Measurements from ENCODE around the gene PBX1. TPM values are rescaled to one million over a fixed set of nuclear protein-coding genes. Genes with fewer than 3 reads are reported as not detected.

PBX1 gene
- total RNA-seq, 2 experiments from 2014 or later: not detected

- H3K4me1 Mint-ChIP-seq (ENCODE audit: low read depth): peaks cover 4% of the 10 kb centered on the region
- CTCF ChIA-PET: no interaction called here
- no peaks in the 10 kb centered on the region for H3K9me3 Mint-ChIP-seq (ENCODE audit: insufficient read depth)
- POLR2A ChIA-PET: no interaction called here
- peaks cover 22% of the 10 kb centered on the region for H3K27me3 Mint-ChIP-seq (ENCODE audit: low read depth)
- no peak for ATAC-seq
- no peak for DNase-seq
- no peaks in the 10 kb centered on the region for H3K36me3 Mint-ChIP-seq (ENCODE audit: low read depth)
- H3K4me3 Mint-ChIP-seq: no peak overlapping the region
- no peak overlapping the region for H3K27ac Mint-ChIP-seq
Observed at GRCh38 chr1:164557270-164557669, 1.7 kb upstream of the PBX1 start.

GRCh38 chr1:164559342-164560051, 513 bp downstream of the PBX1 start:
- Mint-ChIP-seq H3K4me1 (ENCODE audit: low read depth) (peaks cover 4% of the 10 kb centered on the region), H3K27ac (no peak overlapping the region), H3K4me3 (no peak overlapping the region), H3K9me3 (ENCODE audit: insufficient read depth) (no peaks in the 10 kb centered on the region), H3K36me3 (ENCODE audit: low read depth) (no peaks in the 10 kb centered on the region), H3K27me3 (ENCODE audit: low read depth) (peaks cover 24% of the 10 kb centered on the region)
- ATAC-seq (no peak), DNase-seq (no peak)
- POLR2A ChIA-PET: no interaction called here
- CTCF ChIA-PET: no interaction called here

GRCh38 chr1:164560121-164560541, 1.1 kb downstream of the PBX1 start:
- Mint-ChIP-seq H3K27me3 (ENCODE audit: low read depth) (peaks cover 24% of the 10 kb centered on the region), H3K36me3 (ENCODE audit: low read depth) (no peaks in the 10 kb centered on the region), H3K4me3 (no peak overlapping the region), H3K4me1 (ENCODE audit: low read depth) (peaks cover 4% of the 10 kb centered on the region), H3K27ac (no peak overlapping the region), H3K9me3 (ENCODE audit: insufficient read depth) (no peaks in the 10 kb centered on the region)
- no peak for ATAC-seq
- DNase-seq: no peak
- ChIA-PET POLR2A (no interaction called here), CTCF (no interaction called here)

GRCh38 chr1:164560556-164560955, 1.6 kb downstream of the PBX1 start:
- ChIA-PET CTCF (no interaction called here), POLR2A (no interaction called here)
- Mint-ChIP-seq H3K27ac (no peak overlapping the region), H3K4me1 (ENCODE audit: low read depth) (peaks cover 4% of the 10 kb centered on the region), H3K27me3 (ENCODE audit: low read depth) (peaks cover 24% of the 10 kb centered on the region), H3K36me3 (ENCODE audit: low read depth) (no peaks in the 10 kb centered on the region), H3K4me3 (no peak overlapping the region), H3K9me3 (ENCODE audit: insufficient read depth) (no peaks in the 10 kb centered on the region)
- DNase-seq: no peak
- ATAC-seq: no peak

- peaks cover 24% of the 10 kb centered on the region for H3K27me3 Mint-ChIP-seq (ENCODE audit: low read depth)
Observed at GRCh38 chr1:164561007-164561406, 2.0 kb downstream of the PBX1 start.

GRCh38 chr1:164561472-164561871, 2.5 kb downstream of the PBX1 start:
- Mint-ChIP-seq H3K9me3 (ENCODE audit: insufficient read depth) (no peaks in the 10 kb centered on the region), H3K4me1 (ENCODE audit: low read depth) (peaks cover 4% of the 10 kb centered on the region), H3K4me3 (no peak overlapping the region), H3K27ac (no peak overlapping the region), H3K36me3 (ENCODE audit: low read depth) (no peaks in the 10 kb centered on the region), H3K27me3 (ENCODE audit: low read depth) (peaks cover 24% of the 10 kb centered on the region)
- ChIA-PET CTCF (no interaction called here), POLR2A (no interaction called here)
- DNase-seq: no peak
- ATAC-seq: no peak

More at GRCh38 chr1:164561007-164561406, 2.0 kb downstream of the PBX1 start:
- Mint-ChIP-seq H3K4me1 (ENCODE audit: low read depth) (peaks cover 4% of the 10 kb centered on the region), H3K27ac (no peak overlapping the region), H3K9me3 (ENCODE audit: insufficient read depth) (no peaks in the 10 kb centered on the region), H3K4me3 (no peak overlapping the region), H3K36me3 (ENCODE audit: low read depth) (no peaks in the 10 kb centered on the region)
- ChIA-PET POLR2A (no interaction called here), CTCF (no interaction called here)
- DNase-seq (no peak), ATAC-seq (no peak)

- ChIA-PET POLR2A (no interaction called here), CTCF (no interaction called here)
- ATAC-seq (no peak), DNase-seq (no peak)
- H3K36me3 Mint-ChIP-seq (ENCODE audit: low read depth): no peaks in the 10 kb centered on the region
- no peaks in the 10 kb centered on the region for H3K9me3 Mint-ChIP-seq (ENCODE audit: insufficient read depth)
- H3K4me3 Mint-ChIP-seq: no peak overlapping the region
- H3K27me3 Mint-ChIP-seq (ENCODE audit: low read depth): peaks cover 24% of the 10 kb centered on the region
- no peak overlapping the region for H3K27ac Mint-ChIP-seq
- H3K4me1 Mint-ChIP-seq (ENCODE audit: low read depth): peaks cover 4% of the 10 kb centered on the region
Observed at GRCh38 chr1:164562061-164562460, 3.1 kb downstream of the PBX1 start.

GRCh38 chr1:164562511-164562910, 3.5 kb downstream of the PBX1 start:
- CTCF ChIA-PET: no interaction called here
- Mint-ChIP-seq H3K4me3 (no peak overlapping the region), H3K9me3 (ENCODE audit: insufficient read depth) (no peaks in the 10 kb centered on the region), H3K4me1 (ENCODE audit: low read depth) (peaks cover 4% of the 10 kb centered on the region), H3K36me3 (ENCODE audit: low read depth) (no peaks in the 10 kb centered on the region), H3K27me3 (ENCODE audit: low read depth) (peaks cover 24% of the 10 kb centered on the region), H3K27ac (no peak overlapping the region)
- no peak for ATAC-seq
- POLR2A ChIA-PET: no interaction called here
- DNase-seq: no peak

GRCh38 chr1:164562947-164563520, 4.0 kb downstream of the PBX1 start:
- H3K4me3 Mint-ChIP-seq: no peak overlapping the region
- ATAC-seq (no peak), DNase-seq (no peak)
- ChIA-PET CTCF (no interaction called here), POLR2A (no interaction called here)
- no peak overlapping the region for H3K27ac Mint-ChIP-seq
- peaks cover 21% of the 10 kb centered on the region for H3K27me3 Mint-ChIP-seq (ENCODE audit: low read depth)
- H3K9me3 Mint-ChIP-seq (ENCODE audit: insufficient read depth): no peaks in the 10 kb centered on the region
- H3K4me1 Mint-ChIP-seq (ENCODE audit: low read depth): peaks cover 4% of the 10 kb centered on the region
- H3K36me3 Mint-ChIP-seq (ENCODE audit: low read depth): no peaks in the 10 kb centered on the region

GRCh38 chr1:164563721-164564360, 4.9 kb downstream of the PBX1 start:
- DNase-seq: no peak
- Mint-ChIP-seq H3K27ac (no peak overlapping the region), H3K9me3 (ENCODE audit: insufficient read depth) (no peaks in the 10 kb centered on the region), H3K36me3 (ENCODE audit: low read depth) (no peaks in the 10 kb centered on the region), H3K4me1 (ENCODE audit: low read depth) (peaks cover 4% of the 10 kb centered on the region), H3K4me3 (no peak overlapping the region), H3K27me3 (ENCODE audit: low read depth) (peaks cover 21% of the 10 kb centered on the region)
- ChIA-PET POLR2A (no interaction called here), CTCF (no interaction called here)
- no peak for ATAC-seq

- Mint-ChIP-seq H3K4me1 (ENCODE audit: low read depth) (peaks cover 4% of the 10 kb centered on the region), H3K36me3 (ENCODE audit: low read depth) (no peaks in the 10 kb centered on the region), H3K4me3 (no peak overlapping the region), H3K27ac (no peak overlapping the region), H3K27me3 (ENCODE audit: low read depth) (peaks cover 21% of the 10 kb centered on the region), H3K9me3 (ENCODE audit: insufficient read depth) (no peaks in the 10 kb centered on the region)
- ATAC-seq (no peak), DNase-seq (no peak)
- ChIA-PET POLR2A (no interaction called here), CTCF (no interaction called here)
Observed at GRCh38 chr1:164564378-164564777, 5.4 kb downstream of the PBX1 start.

- Mint-ChIP-seq H3K27me3 (ENCODE audit: low read depth) (peaks cover 13% of the 10 kb centered on the region), H3K4me3 (no peak overlapping the region), H3K36me3 (ENCODE audit: low read depth) (no peaks in the 10 kb centered on the region), H3K9me3 (ENCODE audit: insufficient read depth) (no peaks in the 10 kb centered on the region), H3K27ac (no peak overlapping the region), H3K4me1 (ENCODE audit: low read depth) (no peaks in the 10 kb centered on the region)
- ATAC-seq (no peak), DNase-seq (no peak)
- CTCF ChIA-PET: no interaction called here
- POLR2A ChIA-PET: no interaction called here
Observed at GRCh38 chr1:164565357-164565756, 6.4 kb downstream of the PBX1 start.
